ENCODE results near the gene GRIP2.

Gene GRIP2

GRCh38 chr3:14450506-14450905 is 89.6 kb downstream of the GRIP2 start:
- DNase-seq: no peak

GRCh38 chr3:14448756-14449727 is 91.1 kb downstream of the GRIP2 start:
- no peak for DNase-seq

- DNase-seq: no peak
Measured at GRCh38 chr3:14448063-14448462, 92.1 kb downstream of the GRIP2 start.

GRCh38 chr3:14446988-14447570 is 93.1 kb downstream of the GRIP2 start:
- DNase-seq: no peak

GRCh38 chr3:14445773-14446172 is 94.4 kb downstream of the GRIP2 start:
- no peak for DNase-seq

GRCh38 chr3:14444380-14444779 is 95.8 kb downstream of the GRIP2 start:
- no peak for DNase-seq

GRCh38 chr3:14441920-14442300 is 98.2 kb downstream of the GRIP2 start:
- no peak for DNase-seq

- no peak for DNase-seq
Measured at GRCh38 chr3:14441240-14441919, 98.8 kb downstream of the GRIP2 start.

- DNase-seq: no peak
Measured at GRCh38 chr3:14440531-14441239, 99.5 kb downstream of the GRIP2 start.

GRCh38 chr3:14440168-14440518 is 100.0 kb downstream of the GRIP2 start:
- no peak for DNase-seq

GRCh38 chr3:14439501-14440167 is 100.5 kb downstream of the GRIP2 start:
- peak; percentile 51 for DNase-seq

All from KG1 (cell line).